AG04450 (cell line): Measurements from ENCODE around the gene CZIB. TPM values are rescaled to one million over a fixed set of nuclear protein-coding genes. Genes with fewer than 3 reads are reported as not detected.

ENCODE experiments used
- CTCF ChIA-PET: fragments of 300-600, 350-600 bp; formaldehyde crosslinking; extraction: SDS; loops from one replicate; lab custom pipeline; 2022; ENCODE audit warnings: antibody characterized with exemption, inconsistent platforms; lab: Charles Lee
- POLR2A ChIA-PET: fragments of 350-600 bp; formaldehyde crosslinking; extraction: SDS; loops from one replicate; lab custom pipeline; 2021; ENCODE audit warnings: antibody characterized with exemption, inconsistent platforms; lab: Yijun Ruan, JAX
- DNase-seq: peaks from one replicate; pipeline ENCODE4 v3.0.0-alpha.2; 2011; ENCODE audit warnings: low read depth, low spot score
- H3K27ac ChIP-seq: one replicate; pipeline ENCODE4 v1.5.1; 2012; ENCODE audit warnings: low read depth, low read length, control low read depth
- H3K27me3 ChIP-seq: one replicate; pipeline ENCODE4 v1.6.0; 2012; ENCODE audit warnings: low read length; ENCODE audit not compliant: control insufficient read depth, insufficient read depth
- H3K4me3 ChIP-seq: 2 replicates; pipeline ENCODE4 v1.5.1; 2011; ENCODE audit warnings: mild to moderate bottlenecking, low read depth, low read length, control low read depth
- H3K9me3 ChIP-seq: 2 replicates; pipeline ENCODE4 v1.5.1; 2012; ENCODE audit warnings: low read length; ENCODE audit not compliant: control insufficient read depth, insufficient read depth
- polyA minus RNA-seq: library from RNA; depleted of rRNA, polyadenylated mRNA; stranded (reverse); fragments of >200 nt; gene quantifications from 2 replicates; pipeline ENCODE4 v1.2.3, GENCODE V29; 2011; rRNA and poly(A)+ RNA removed
- polyA plus RNA-seq: library from polyadenylated mRNA; depleted of rRNA; stranded (reverse); fragments of >200 nt; gene quantifications from 2 replicates; pipeline ENCODE4 v1.2.3, GENCODE V29; 2011; rRNA removed
- TF ChIP-seq, protein P1 (sequence below): IDR thresholded peaks from 2 replicates; pipeline ENCODE4 v1.5.1; 2011; ENCODE audit warnings: low read depth, low read length, control low read depth, inconsistent platforms

The CZIB gene
- polyA plus RNA-seq = 82.5 and 89.6 TPM in 2 replicates
- polyA minus RNA-seq = 31.1 and 34.1 TPM in 2 replicates

DNA sequence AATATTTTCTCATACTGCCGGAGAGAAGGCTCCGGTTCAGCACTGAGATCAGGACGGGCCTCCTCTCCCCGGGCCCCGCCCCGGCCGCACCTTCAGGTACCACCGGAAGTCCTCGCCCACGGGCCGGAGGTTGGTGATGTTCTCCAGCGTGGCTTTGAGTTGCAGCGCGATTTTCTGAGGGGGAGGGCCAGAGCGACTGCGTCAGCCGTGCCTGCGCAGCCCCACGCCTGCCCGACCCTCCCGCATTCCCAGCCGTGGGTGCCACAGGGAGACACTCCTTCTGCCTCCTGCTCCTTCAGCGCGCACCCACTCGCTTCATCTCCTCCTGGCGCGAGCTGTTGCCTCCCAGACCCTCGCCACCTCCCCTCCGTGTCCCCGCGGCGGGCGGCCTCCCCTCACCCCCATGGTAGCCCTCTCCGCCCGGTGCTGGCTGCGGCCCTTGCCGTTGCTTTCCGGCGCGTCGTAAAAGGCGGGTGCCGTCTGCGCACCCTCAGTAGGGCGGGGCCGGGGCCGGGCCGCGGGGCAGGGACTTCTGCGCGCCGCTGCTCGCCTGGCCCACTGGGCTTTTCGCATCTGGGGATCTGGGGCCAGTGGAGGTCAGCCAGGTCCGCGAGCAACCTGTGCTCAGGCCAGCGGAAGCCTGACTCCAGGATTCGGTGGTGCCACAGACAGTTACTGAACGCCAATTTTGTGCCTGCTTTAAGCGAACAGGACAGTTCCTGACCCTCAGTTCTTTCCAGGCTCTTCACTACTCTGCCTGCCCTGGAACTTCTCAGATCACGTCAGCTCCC, at the start of gene CZIB:
TSS of gene CZIB (minus strand) at position 464 of the 791 bp plus-strand sequence. CDS start at position 405, 59 bp downstream.
- DNase-seq = peak; percentile 58
- ChIA-PET CTCF (interaction anchor here (1.0 kb wide), 1 partner anchor 33 kb away, joined by 3 read pairs; no protein-coding TSS in a partner anchor), POLR2A (no interaction called here)
- H3K27me3 ChIP-seq = no peaks in the 10 kb centered on the region
- H3K4me3 ChIP-seq = peak within 1 kb of the TSS; percentile 97
- no peaks in the 10 kb centered on the region for H3K9me3 ChIP-seq
- H3K27ac ChIP-seq = peak within 1 kb of the TSS; percentile 90
- TF ChIP-seq, protein P1, sequence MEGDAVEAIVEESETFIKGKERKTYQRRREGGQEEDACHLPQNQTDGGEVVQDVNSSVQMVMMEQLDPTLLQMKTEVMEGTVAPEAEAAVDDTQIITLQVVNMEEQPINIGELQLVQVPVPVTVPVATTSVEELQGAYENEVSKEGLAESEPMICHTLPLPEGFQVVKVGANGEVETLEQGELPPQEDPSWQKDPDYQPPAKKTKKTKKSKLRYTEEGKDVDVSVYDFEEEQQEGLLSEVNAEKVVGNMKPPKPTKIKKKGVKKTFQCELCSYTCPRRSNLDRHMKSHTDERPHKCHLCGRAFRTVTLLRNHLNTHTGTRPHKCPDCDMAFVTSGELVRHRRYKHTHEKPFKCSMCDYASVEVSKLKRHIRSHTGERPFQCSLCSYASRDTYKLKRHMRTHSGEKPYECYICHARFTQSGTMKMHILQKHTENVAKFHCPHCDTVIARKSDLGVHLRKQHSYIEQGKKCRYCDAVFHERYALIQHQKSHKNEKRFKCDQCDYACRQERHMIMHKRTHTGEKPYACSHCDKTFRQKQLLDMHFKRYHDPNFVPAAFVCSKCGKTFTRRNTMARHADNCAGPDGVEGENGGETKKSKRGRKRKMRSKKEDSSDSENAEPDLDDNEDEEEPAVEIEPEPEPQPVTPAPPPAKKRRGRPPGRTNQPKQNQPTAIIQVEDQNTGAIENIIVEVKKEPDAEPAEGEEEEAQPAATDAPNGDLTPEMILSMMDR = no peak

DNA sequence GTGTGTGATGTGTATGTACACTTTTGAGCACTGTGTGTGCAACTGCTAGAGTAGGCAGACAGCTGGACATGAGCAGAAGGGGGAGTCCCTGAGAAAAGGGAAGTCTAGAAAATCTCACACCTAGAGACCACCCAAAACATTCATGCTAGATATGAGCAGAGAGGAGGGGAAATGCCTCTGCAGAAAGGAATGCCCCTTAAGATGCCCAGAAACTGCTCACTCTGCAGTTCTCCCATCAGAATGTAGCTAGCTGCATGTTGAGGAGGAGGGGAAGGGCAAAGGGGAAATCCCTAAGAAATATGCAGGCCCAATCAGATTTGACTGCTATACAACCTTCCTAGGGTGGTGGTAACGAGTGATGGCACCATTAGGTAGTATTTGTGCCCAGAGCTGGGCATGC, 49.7 kb upstream of the CZIB start:
- Histone ChIP-seq H3K9me3 (peaks cover 3% of the 10 kb centered on the region; the same call in 1 of the 2 replicates), H3K4me3 (no peak overlapping the region), H3K27me3 (no peaks in the 10 kb centered on the region), H3K27ac (no peak overlapping the region)
- ChIA-PET POLR2A (no interaction called here), CTCF (no interaction called here)
- TF ChIP-seq, protein P1 = no peak
- DNase-seq = no peak

GRCh38 chr1:53267761-53268160, 47.3 kb upstream of the CZIB start:
- ChIA-PET CTCF (interaction anchor here (2.4 kb wide), 1 partner anchor 11 kb away, joined by 13 read pairs; no protein-coding TSS in a partner anchor), POLR2A (no interaction called here)
- TF ChIP-seq, protein P1 = no peak
- Histone ChIP-seq H3K9me3 (peaks cover 3% of the 10 kb centered on the region; the same call in 1 of the 2 replicates), H3K4me3 (no peak overlapping the region), H3K27ac (no peak overlapping the region), H3K27me3 (no peaks in the 10 kb centered on the region)
- no peak for DNase-seq

- no peak overlapping the region for H3K27ac ChIP-seq
- H3K9me3 ChIP-seq = peaks cover 3% of the 10 kb centered on the region; the same call in 1 of the 2 replicates
- no peaks in the 10 kb centered on the region for H3K27me3 ChIP-seq
- H3K4me3 ChIP-seq = no peak overlapping the region
- CTCF ChIA-PET = interaction anchor here (2.4 kb wide), 1 partner anchor 12 kb away, joined by 13 read pairs; no protein-coding TSS in a partner anchor
- no peak for DNase-seq
- TF ChIP-seq, protein P1 = peak; percentile 32
- POLR2A ChIA-PET = no interaction called here
These were observed 45.6 kb upstream of the CZIB start for GRCh38 chr1:53266038-53266437.

DNA sequence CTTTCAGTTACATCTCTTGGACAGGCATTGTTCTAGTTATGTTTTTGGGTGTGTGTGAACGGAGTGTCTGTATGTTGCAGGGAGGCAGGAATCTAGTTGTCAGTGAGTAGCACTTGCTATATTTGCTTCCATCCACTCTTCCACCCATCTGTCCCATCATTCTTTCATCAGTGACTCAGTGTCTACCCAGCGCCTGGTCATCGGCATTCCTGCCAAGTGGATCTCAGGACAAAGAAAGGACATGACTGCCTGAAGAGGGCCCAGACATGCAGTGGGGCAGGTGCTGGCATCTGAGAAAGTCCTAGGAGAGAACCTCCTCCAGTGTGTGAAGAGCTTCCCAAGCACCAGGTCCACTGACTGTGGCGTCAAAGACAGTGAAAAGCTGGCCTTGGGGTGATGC, 45.1 kb upstream of the CZIB start:
- DNase-seq = no peak
- Histone ChIP-seq H3K9me3 (no peaks in the 10 kb centered on the region), H3K27ac (no peak overlapping the region), H3K27me3 (no peaks in the 10 kb centered on the region), H3K4me3 (no peak overlapping the region)
- POLR2A ChIA-PET = no interaction called here
- CTCF ChIA-PET = no interaction called here
- TF ChIP-seq, protein P1 = no peak
